TTC549 (cell line): ENCODE results near the gene YAE1.
"Not testable (repeated sequence)": the region's sequence is repeated elsewhere in the genome, so short reads cannot be mapped to it uniquely, and the experiment has no call there.

Source experiments
- FAIRE-seq: peaks from 2 replicates; lab custom pipeline; 2012; peaks lifted over from hg19 to GRCh38; lab: Jason Lieb, UNC

The YAE1 gene

GRCh38 chr7:39566023-39566921 is at the start of gene YAE1:
YAE1 (plus strand) TSS chr7:39566404; CDS start chr7:39566419, 15 bp downstream.
- no peak for FAIRE-seq

- no peak for FAIRE-seq
These were observed 49.7 kb upstream of the YAE1 start for GRCh38 chr7:39516498-39516897.

DNA sequence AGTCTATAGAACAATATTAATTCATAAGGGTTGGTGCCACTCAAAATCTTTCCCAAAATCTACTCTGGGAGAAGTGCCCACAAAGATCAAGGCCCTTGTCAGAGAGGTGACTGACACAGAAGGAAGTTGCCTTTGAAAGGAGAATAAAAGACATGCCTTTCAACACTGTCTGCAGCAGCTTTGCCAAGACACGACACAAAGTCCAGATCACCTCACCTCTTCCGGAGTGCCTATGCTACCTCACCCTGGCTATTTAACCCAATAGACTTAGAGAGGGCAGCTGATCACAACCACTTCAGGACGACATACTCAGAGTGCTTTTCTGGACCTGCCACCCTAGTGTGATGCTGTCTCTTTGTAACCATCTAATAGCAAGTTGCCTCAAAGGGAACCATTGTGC is 49.0 kb upstream of the YAE1 start:
- no peak for FAIRE-seq

- no peak for FAIRE-seq
These were observed 40.3 kb upstream of the YAE1 start for GRCh38 chr7:39525926-39526325.

DNA sequence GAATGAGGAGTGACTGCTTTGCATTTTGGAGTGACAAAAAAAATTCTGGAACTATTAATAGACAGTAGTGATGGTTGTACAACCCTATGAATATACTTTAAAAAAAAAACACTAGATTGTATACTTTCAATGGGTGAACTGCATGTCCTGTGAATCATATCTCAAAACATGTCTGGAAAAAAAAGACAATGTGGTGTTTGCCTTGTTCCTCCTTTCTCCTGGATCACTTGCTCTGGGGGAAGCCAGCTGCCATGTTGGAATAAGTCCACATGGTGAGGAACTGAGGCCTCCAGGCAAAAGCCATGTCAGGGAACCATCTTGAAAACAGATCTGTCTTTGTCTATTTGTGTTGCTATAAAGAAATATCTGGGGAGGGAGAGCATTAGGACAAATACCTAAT is 39.5 kb upstream of the YAE1 start:
- FAIRE-seq = no peak

GRCh38 chr7:39527296-39527695 is 38.9 kb upstream of the YAE1 start:
- no peak for FAIRE-seq

- FAIRE-seq = no peak
These were observed 38.3 kb upstream of the YAE1 start for GRCh38 chr7:39527951-39528350.

- no peak for FAIRE-seq
These were observed 37.4 kb upstream of the YAE1 start for GRCh38 chr7:39528849-39529248.

DNA sequence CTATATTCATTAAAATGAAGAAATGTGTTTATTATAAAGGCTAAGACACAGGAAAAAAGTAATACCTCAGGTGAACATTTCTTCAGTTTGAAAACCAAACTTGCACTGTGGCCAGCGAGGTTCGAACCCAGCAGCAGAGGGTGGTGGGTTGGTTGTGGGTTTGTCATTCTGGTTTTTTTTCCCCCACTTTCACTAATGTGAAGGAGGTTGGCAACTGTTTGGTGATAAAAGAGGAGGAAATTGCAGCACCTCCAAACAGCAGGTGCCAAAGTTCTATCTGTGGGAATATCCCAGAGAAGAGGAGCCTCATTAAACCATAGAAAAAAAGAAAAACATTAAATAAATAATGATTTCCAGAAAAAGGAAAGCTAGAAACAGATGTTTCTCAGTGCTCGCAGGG is 36.6 kb upstream of the YAE1 start:
- no peak for FAIRE-seq

DNA sequence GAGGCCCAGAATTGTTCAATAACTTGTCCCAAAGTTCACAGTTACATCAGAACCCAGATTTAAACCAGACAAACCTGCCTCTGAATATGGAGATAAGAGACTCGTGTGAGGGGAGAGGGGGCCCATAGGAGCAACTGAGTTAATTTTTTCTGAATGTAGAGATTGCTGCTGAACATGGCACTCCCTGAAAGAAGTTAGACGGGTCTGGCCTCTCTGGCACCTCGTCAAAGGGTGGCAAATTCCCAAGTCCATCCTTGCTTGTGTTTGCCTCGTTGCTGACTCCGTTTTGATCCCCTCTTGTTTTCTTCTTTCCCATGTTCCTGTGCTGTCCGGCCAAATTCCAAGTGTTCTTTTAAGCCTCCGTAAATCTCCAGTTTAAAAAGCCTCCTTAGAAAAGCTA is 35.2 kb upstream of the YAE1 start:
- no peak for FAIRE-seq

DNA sequence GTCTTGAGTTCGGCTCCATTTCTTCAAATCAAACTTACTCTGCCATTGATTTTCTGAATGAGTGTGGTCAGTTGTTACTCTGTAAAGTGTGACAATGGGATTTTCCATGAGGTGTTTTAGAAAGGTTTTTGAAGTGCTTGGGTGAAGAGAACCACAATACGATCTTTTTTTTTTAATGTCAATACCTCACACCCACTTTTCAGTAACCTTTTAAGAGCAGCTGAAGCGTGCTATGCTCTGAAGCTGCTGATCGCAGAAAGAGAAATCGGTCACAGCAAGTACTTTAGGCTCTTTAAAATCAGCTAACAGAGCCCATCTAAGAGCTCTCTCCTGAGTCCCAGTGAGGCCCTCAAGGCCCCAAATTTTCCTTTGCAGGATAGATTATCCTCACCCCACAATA is 34.4 kb upstream of the YAE1 start:
- FAIRE-seq = no peak

- FAIRE-seq = no peak
These were observed 33.4 kb upstream of the YAE1 start for GRCh38 chr7:39532832-39533231.

GRCh38 chr7:39534599-39534998 is 31.6 kb upstream of the YAE1 start:
- FAIRE-seq = no peak

DNA sequence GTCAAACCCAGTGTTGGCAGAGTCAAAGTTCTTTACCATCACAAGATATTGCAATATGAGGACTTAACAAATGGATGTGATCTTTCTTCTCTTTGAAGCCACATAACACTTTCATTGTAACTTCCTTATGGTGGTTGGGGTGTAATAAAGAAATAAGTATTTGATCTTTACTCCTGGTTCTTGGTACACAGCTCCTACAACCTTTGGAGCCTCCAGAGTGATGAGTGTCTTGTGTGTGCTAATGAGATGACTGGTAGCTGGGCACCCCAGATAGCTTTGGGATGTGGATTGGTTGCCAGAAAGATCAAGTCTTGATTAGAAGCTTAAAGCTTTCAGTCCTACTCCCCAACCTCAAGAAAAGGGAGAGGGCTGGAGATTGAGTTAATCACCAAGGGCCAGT is 31.1 kb upstream of the YAE1 start:
- no peak for FAIRE-seq

DNA sequence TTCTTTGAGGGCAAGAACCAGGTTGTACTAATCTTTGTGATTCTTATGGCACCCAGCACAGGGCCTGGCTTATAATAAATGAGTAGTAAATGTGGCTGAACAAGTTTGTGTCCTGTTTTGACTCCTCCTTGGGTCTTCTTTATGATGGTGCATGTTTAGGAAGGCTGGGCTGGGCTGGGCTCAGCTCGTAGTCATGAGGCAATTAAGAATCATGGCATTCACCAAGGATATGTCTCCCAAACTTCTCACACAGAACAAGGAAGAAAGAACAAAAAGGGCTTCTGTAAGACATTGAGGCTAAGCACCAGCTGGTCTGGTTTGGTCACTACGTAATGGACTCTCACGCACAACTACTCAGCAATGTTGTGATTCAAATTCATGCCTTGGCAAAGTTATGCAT is 30.5 kb upstream of the YAE1 start:
- no peak for FAIRE-seq

GRCh38 chr7:39536951-39537350 is 29.3 kb upstream of the YAE1 start:
- no peak for FAIRE-seq

GRCh38 chr7:39539816-39540215 is 26.4 kb upstream of the YAE1 start:
- FAIRE-seq = no peak

DNA sequence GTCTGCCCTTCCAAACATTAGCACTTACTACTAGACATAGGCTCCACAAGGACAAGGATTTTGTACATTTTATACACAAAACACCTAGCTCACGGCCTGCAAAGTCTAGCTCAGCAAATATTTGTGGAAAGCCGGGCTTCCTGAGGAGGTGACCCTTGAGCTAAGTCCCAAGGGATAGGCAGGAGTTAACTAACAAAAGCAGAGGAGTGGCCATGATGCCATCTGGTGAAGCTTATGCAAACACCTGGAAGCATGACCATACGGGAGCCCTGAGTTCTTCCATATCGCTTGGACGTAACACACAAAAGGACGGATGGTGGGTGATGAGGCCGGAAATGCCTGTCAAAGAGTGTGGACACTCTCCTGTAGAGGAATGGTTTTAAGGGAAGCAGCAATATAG is 25.9 kb upstream of the YAE1 start:
- no peak for FAIRE-seq

DNA sequence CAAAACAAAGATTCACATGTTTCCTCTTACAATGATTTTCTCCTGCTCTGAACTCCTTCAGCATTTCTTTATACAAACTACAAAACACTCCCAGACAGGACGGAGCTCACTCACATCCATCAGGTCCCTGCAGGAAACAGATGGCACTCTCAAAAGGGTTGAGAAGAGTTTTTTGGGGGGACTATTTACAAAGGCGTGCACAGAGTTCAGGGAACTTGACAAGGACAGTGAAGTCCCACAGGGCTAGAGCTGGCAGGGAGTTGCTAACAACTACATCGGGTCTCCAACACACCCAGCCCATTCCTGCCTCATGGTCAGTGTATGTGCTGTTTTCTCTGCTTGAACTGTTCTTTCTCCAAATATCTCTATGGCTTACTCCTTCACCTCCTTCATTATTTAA is 24.7 kb upstream of the YAE1 start:
- FAIRE-seq = no peak

DNA sequence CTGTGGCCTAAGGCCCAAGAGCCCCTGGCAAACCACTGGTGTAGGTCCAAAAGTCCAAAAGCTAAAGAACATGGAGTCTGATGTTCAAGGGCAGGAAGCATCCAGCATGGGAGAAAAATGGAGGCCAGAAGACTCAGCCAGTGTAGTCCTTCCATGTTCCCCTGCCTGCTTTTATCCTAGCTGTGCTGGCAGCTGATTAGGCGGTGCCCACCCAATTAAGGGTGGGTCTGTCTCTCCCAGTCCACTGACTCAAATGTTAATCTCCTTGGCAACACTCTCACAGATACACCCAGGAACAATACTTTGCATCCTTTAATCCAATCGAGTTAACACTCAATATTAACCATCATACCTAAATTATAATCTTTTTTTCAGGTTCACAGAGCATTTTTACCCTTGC is 21.4 kb upstream of the YAE1 start:
- FAIRE-seq = not testable (repeated sequence)

- FAIRE-seq = no peak
These were observed 18.9 kb upstream of the YAE1 start for GRCh38 chr7:39547336-39547735.

GRCh38 chr7:39550411-39550810 is 15.8 kb upstream of the YAE1 start:
- FAIRE-seq = no peak

GRCh38 chr7:39553436-39553835 is 12.8 kb upstream of the YAE1 start:
- no peak for FAIRE-seq

DNA sequence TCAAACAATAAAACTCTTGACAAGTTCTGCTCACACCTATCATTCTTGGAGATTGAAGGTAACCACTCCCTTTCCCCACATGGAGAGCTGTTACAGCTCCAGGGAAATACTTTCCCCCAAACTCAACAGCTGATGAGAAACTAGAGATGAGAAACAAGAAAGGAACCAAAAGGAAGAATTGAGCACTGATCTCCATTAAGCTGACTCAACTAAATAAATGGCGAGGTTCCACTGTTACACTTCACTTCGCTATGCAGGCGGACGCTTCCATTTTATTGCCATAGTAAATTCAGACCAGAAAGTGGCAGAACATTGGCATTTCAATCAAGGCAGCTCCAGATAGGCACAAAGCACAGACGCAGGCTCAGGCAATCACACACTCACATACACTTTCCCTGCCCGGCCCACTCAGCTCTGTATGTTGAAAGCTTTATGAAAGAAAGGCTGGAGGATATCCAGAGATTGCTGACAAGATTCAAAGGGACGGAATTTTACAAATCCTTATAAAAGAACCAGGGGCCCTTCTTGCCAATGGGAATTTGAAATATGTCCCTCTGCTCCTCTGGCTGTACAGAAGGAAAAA is 11.5 kb upstream of the YAE1 start:
- FAIRE-seq = no peak
